Caco-2 (cell line): ENCODE data around the gene NRAS. TPM values are rescaled to one million over a fixed set of nuclear protein-coding genes. Genes with fewer than 3 reads are reported as not detected.

Experiments used
- BruUV-seq: library from RNA; stranded (reverse); fragments of 400-500 nt; replicated peaks from 2 replicates; lab custom pipeline; 2021; lab: Mats Ljungman, UMichigan
- CTCF ChIA-PET: fragments of 300-600 bp; sonication (Branson Sonifier 250); formaldehyde crosslinking; loops from one replicate; lab custom pipeline; 2022; ENCODE audit warnings: antibody characterized with exemption; lab: Charles Lee
- POLR2A ChIA-PET: fragments of 300-600 bp; sonication (Branson Sonifier 250); formaldehyde crosslinking; loops from one replicate; lab custom pipeline; 2022; ENCODE audit warnings: antibody characterized with exemption; lab: Charles Lee
- DNase-seq, 2 experiments: peaks; one replicate each; pipeline versions ENCODE4 v3.0.0 to v3.0.0-alpha.2; 2020 to 2022
- H3K27me3 ChIP-seq: replicated peaks from 2 replicates; pipeline ENCODE4 v1.6.0; 2011; ENCODE audit warnings: low read length; ENCODE audit not compliant: control insufficient read depth, insufficient read depth
- H3K36me3 ChIP-seq: 2 replicates; pipeline ENCODE4 v1.5.1; 2011; ENCODE audit warnings: low read length; ENCODE audit not compliant: control insufficient read depth, insufficient read depth
- H3K4me1 ChIP-seq: fragments of 250-450 bp; sonication (Bioruptor Pico); 2 replicates; pipeline ENCODE4 v1.5.1; 2020; ENCODE audit warnings: mild to moderate bottlenecking
- H3K4me3 ChIP-seq: 2 replicates; pipeline ENCODE4 v1.5.1; 2011; ENCODE audit warnings: low read depth, mild to moderate bottlenecking, control low read depth, low read length
- H3K9me3 ChIP-seq: fragments of 250-450 bp; sonication (Bioruptor Pico); 2 replicates; pipeline ENCODE4 v1.5.1; 2020; ENCODE audit warnings: mild to moderate bottlenecking, moderate library complexity
- H3K27ac Mint-ChIP-seq: one replicate; pipeline ENCODE4 v1.8.0; 2022; ENCODE audit warnings: mixed read lengths; ENCODE audit not compliant: unreplicated experiment
- H3K27me3 Mint-ChIP-seq: one replicate; pipeline ENCODE4 v1.8.0; 2022; ENCODE audit warnings: mixed read lengths; ENCODE audit not compliant: insufficient read depth, unreplicated experiment
- H3K36me3 Mint-ChIP-seq: one replicate; pipeline ENCODE4 v1.8.0; 2022; ENCODE audit warnings: mild to moderate bottlenecking, mixed read lengths; ENCODE audit not compliant: insufficient read depth, unreplicated experiment
- H3K4me1 Mint-ChIP-seq: one replicate; pipeline ENCODE4 v1.8.0; 2022; ENCODE audit warnings: low read depth, mixed read lengths; ENCODE audit not compliant: unreplicated experiment
- H3K4me3 Mint-ChIP-seq: one replicate; pipeline ENCODE4 v1.8.0; 2022; ENCODE audit warnings: mild to moderate bottlenecking, moderate library complexity, mixed read lengths; ENCODE audit not compliant: unreplicated experiment
- H3K9me3 Mint-ChIP-seq: one replicate; pipeline ENCODE4 v1.8.0; 2022; ENCODE audit warnings: mixed read lengths; ENCODE audit not compliant: unreplicated experiment
- CTCF ChIP-seq, 2 experiments: fragments of 200-600 bp in 1 of 2; IDR thresholded peaks; 1 replicate in 1 of 2; 2 replicates in 1 of 2; pipeline versions ENCODE4 v1.5.1 to v1.8.0; 2011 to 2022; ENCODE audit warnings: antibody characterized with exemption in 1 of 2, control low read depth in 1 of 2, inconsistent platforms in 1 of 2, low read depth in 1 of 2, low read length in 1 of 2, mild to moderate bottlenecking in 1 of 2, moderate library complexity in 1 of 2; ENCODE audit not compliant: insufficient read depth in 1 of 2, severe bottlenecking in 1 of 2, unreplicated experiment in 1 of 2
- intact Hi-C: fragments of 100-400 bp; cut with micrococcal nuclease; formaldehyde crosslinking; loops from one replicate; pipeline ENCODE4 v1.10.0; 2022; ENCODE audit not compliant: unreplicated experiment
- total RNA-seq: library from RNA; stranded (reverse); gene quantifications from 2 replicates; pipeline ENCODE4 v1.2.3, GENCODE V29; 2022

The NRAS gene
- total RNA-seq, 1 experiment from 2014 or later = 39.9 TPM

- no peaks in the 10 kb centered on the region for H3K9me3 ChIP-seq
- Mint-ChIP-seq H3K36me3 (no peaks in the 10 kb centered on the region), H3K27ac (no peak overlapping the region), H3K27me3 (no peaks in the 10 kb centered on the region), H3K4me3 (no peak overlapping the region), H3K9me3 (no peaks in the 10 kb centered on the region), H3K4me1 (no peaks in the 10 kb centered on the region)
- CTCF ChIA-PET = no interaction called here
- no peak for DNase-seq
- H3K4me3 ChIP-seq = no peak overlapping the region
- BruUV-seq = no TSS peak
- POLR2A ChIA-PET = no interaction called here
- H3K36me3 ChIP-seq = no peaks in the 10 kb centered on the region
- intact Hi-C loops = no loop called here
- H3K27me3 ChIP-seq = no peaks in the 10 kb centered on the region
- H3K4me1 ChIP-seq = no peaks in the 10 kb centered on the region
- TF ChIP-seq CTCF (IDR thresholded peaks at IDR 0.05; ENCODE audit: insufficient read depth in 1 of 2, low read depth in 1 of 2, low read length in 1 of 2, severe bottlenecking in 1 of 2, unreplicated experiment in 1 of 2) = no peak
These were observed 21.8 kb downstream of the NRAS start for GRCh38 chr1:114694540-114695310.

- BruUV-seq = no TSS peak
- Mint-ChIP-seq H3K27ac (no peak overlapping the region), H3K4me1 (no peaks in the 10 kb centered on the region), H3K9me3 (no peaks in the 10 kb centered on the region), H3K27me3 (no peaks in the 10 kb centered on the region), H3K4me3 (no peak overlapping the region), H3K36me3 (no peaks in the 10 kb centered on the region)
- TF ChIP-seq CTCF (IDR thresholded peaks at IDR 0.05; ENCODE audit: insufficient read depth in 1 of 2, low read depth in 1 of 2, low read length in 1 of 2, severe bottlenecking in 1 of 2, unreplicated experiment in 1 of 2) = no peak
- intact Hi-C loops = no loop called here
- no peaks in the 10 kb centered on the region for H3K9me3 ChIP-seq
- no peak overlapping the region for H3K4me3 ChIP-seq
- no peaks in the 10 kb centered on the region for H3K36me3 ChIP-seq
- no peak for DNase-seq
- H3K4me1 ChIP-seq = no peaks in the 10 kb centered on the region
- H3K27me3 ChIP-seq = no peaks in the 10 kb centered on the region
- ChIA-PET POLR2A (no interaction called here), CTCF (no interaction called here)
These were observed 23.6 kb downstream of the NRAS start for GRCh38 chr1:114692947-114693346.

GRCh38 chr1:114691061-114691460 lies 25.5 kb downstream of the NRAS start:
- peaks cover 9% of the 10 kb centered on the region for H3K27me3 Mint-ChIP-seq
- Histone ChIP-seq H3K4me3 (no peak overlapping the region), H3K36me3 (no peaks in the 10 kb centered on the region), H3K4me1 (no peaks in the 10 kb centered on the region), H3K9me3 (no peaks in the 10 kb centered on the region), H3K27me3 (no peaks in the 10 kb centered on the region)
- no peak overlapping the region for H3K4me3 Mint-ChIP-seq
- no TSS peak for BruUV-seq
- CTCF ChIA-PET = interaction anchor here (0.5 kb wide), 1 partner anchor 279 kb away, joined by 3 read pairs; no protein-coding TSS in a partner anchor
- no peak for DNase-seq
- no peaks in the 10 kb centered on the region for H3K9me3 Mint-ChIP-seq
- H3K36me3 Mint-ChIP-seq = no peaks in the 10 kb centered on the region
- H3K4me1 Mint-ChIP-seq = no peaks in the 10 kb centered on the region
- no peak for TF ChIP-seq CTCF (IDR thresholded peaks at IDR 0.05; ENCODE audit: insufficient read depth in 1 of 2, low read depth in 1 of 2, low read length in 1 of 2, severe bottlenecking in 1 of 2, unreplicated experiment in 1 of 2)
- POLR2A ChIA-PET = no interaction called here
- intact Hi-C loops = no loop called here
- H3K27ac Mint-ChIP-seq = no peak overlapping the region
